GM19463 (cell line): ENCODE data around the gene ALG13.
"Not testable (repeated sequence)": the region's sequence is repeated elsewhere in the genome, so short reads cannot be mapped to it uniquely, and the experiment has no call there.

Experiments used
- ATAC-seq: cut with Tn5 transposase; IDR thresholded peaks from one replicate; pipeline ENCODE4 v1.9.1; 2021; ENCODE audit warnings: mild to moderate bottlenecking, moderate library complexity; ENCODE audit not compliant: unreplicated experiment

ALG13 gene

GRCh38 chrX:111756486-111756885 is 75.5 kb downstream of the ALG13 start:
- no peak for ATAC-seq

- ATAC-seq = no peak
These were observed 78.7 kb downstream of the ALG13 start for GRCh38 chrX:111759686-111760085.

- ATAC-seq = no peak
These were observed 80.7 kb downstream of the ALG13 start for GRCh38 chrX:111761578-111762135.

GRCh38 chrX:111778591-111778990 is 97.6 kb downstream of the ALG13 start:
- no peak for ATAC-seq

- ATAC-seq = no peak
These were observed 98.6 kb downstream of the ALG13 start for GRCh38 chrX:111779582-111779981.

- no peak for ATAC-seq
These were observed 103.7 kb downstream of the ALG13 start for GRCh38 chrX:111784667-111785066.

- ATAC-seq = not testable (repeated sequence)
These were observed 109.1 kb downstream of the ALG13 start for GRCh38 chrX:111790054-111790453.
